ENCODE measurements around the gene NDUFS6. TPM values are rescaled to one million over a fixed set of nuclear protein-coding genes. Genes with fewer than 3 reads are reported as not detected.
A peak's percentile ranks its signal among the peaks of the same experiment; 100 is the strongest.

The NDUFS6 gene
- total RNA-seq, 4 donors from 2014 or later, result 22.0 to 86.9 (median 49.7) TPM

DNA sequence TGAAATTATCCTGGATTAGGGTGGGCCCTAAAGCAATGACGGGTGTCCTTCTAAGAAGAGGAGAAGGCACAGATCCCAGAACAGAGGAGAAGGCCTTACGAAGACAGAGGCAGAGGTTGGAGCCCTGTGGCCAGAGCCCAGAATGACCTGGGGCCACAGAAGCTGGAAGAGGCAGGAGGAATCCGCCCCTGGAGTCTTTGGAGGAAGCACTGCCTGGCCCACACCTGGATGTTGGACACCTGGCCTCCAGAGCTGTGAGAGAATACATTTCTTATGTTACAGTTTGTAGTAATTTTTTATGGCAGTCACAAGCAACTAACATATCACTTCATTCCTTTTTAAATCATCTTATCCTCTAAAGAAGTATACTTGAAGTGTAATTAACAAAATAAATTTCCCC lies 10.0 kb upstream of the NDUFS6 start:
- TF ChIP-seq POLR2A (IDR thresholded peaks at IDR 0.05), result no peak
- TF ChIP-seq, protein P1, sequence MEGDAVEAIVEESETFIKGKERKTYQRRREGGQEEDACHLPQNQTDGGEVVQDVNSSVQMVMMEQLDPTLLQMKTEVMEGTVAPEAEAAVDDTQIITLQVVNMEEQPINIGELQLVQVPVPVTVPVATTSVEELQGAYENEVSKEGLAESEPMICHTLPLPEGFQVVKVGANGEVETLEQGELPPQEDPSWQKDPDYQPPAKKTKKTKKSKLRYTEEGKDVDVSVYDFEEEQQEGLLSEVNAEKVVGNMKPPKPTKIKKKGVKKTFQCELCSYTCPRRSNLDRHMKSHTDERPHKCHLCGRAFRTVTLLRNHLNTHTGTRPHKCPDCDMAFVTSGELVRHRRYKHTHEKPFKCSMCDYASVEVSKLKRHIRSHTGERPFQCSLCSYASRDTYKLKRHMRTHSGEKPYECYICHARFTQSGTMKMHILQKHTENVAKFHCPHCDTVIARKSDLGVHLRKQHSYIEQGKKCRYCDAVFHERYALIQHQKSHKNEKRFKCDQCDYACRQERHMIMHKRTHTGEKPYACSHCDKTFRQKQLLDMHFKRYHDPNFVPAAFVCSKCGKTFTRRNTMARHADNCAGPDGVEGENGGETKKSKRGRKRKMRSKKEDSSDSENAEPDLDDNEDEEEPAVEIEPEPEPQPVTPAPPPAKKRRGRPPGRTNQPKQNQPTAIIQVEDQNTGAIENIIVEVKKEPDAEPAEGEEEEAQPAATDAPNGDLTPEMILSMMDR (IDR thresholded peaks at IDR 0.05), result no peak
- intact Hi-C loops (cut with DNase I; ENCODE audit: low total_unique reads), result no loop called here
- no peak overlapping the region for H3K4me3 ChIP-seq (ENCODE audit: low read depth, poor library complexity, severe bottlenecking)
- DNase-seq (ENCODE audit: low spot score in 2 of 2), result peak in 1 of 2 donors; percentile 76
- WGBS, 2 donors, result 86 to 89% methylated on average over 3 of the region's 3 CpGs

DNA sequence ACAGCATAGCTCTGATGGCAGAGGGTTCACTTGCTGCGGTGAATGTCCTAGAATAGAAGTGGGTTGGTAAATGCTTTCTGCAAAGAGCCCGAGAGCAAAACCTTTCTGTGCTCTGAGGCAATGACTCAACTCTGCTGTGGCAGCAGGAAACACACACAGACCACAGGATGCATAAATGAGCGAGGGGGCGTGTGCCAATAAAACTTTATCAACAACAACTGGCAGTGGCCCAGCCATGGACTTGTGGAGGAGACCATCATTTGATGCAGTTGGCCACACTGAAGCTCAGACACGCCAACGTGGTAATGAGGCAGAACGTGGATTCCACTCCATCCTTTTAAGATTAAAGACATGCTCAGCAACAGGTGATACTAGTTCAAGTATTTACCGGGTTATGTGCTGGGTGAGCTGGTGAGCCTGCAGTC lies 8.4 kb upstream of the NDUFS6 start:
- TF ChIP-seq, protein P1 (IDR thresholded peaks at IDR 0.05), result no peak
- TF ChIP-seq POLR2A (IDR thresholded peaks at IDR 0.05), result no peak
- no peak for DNase-seq (ENCODE audit: low spot score in 2 of 2)
- intact Hi-C loops (cut with DNase I; ENCODE audit: low total_unique reads), result no loop called here
- H3K4me3 ChIP-seq (ENCODE audit: low read depth, poor library complexity, severe bottlenecking), result no peak overlapping the region
- 67 to 68% methylated on average over 8 of the region's 8 CpGs for WGBS, 2 donors

DNA sequence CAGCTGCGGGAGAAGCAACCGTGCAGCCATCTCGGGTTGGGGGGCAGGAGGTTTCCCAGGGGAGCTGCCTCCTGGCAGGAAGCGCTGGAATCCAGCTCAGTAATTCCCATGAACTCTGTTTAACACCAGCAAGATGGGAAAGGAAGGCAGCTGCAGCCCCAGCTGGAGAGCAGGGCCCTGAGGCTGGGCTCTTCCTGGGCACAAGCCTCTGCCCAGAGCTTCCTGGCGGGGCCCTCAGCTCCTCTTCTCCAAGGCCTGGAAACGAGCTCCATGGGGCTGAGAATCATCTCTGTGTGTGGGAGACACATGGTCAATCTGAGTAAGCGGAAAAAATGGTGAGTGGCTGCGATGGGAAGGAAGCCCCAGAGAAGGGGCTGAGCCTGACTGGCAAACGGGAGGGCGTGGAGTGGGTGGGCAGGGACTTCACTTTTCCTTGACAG lies 7.9 kb upstream of the NDUFS6 start:
- WGBS, 2 donors, result 53 to 64% methylated on average over 10 of the region's 10 CpGs
- intact Hi-C loops (cut with DNase I; ENCODE audit: low total_unique reads), result no loop called here
- TF ChIP-seq POLR2A (IDR thresholded peaks at IDR 0.05), result no peak
- TF ChIP-seq, protein P1 (IDR thresholded peaks at IDR 0.05), result no peak
- H3K4me3 ChIP-seq (ENCODE audit: low read depth, poor library complexity, severe bottlenecking), result no peak overlapping the region
- DNase-seq (ENCODE audit: low spot score in 2 of 2), result no peak

DNA sequence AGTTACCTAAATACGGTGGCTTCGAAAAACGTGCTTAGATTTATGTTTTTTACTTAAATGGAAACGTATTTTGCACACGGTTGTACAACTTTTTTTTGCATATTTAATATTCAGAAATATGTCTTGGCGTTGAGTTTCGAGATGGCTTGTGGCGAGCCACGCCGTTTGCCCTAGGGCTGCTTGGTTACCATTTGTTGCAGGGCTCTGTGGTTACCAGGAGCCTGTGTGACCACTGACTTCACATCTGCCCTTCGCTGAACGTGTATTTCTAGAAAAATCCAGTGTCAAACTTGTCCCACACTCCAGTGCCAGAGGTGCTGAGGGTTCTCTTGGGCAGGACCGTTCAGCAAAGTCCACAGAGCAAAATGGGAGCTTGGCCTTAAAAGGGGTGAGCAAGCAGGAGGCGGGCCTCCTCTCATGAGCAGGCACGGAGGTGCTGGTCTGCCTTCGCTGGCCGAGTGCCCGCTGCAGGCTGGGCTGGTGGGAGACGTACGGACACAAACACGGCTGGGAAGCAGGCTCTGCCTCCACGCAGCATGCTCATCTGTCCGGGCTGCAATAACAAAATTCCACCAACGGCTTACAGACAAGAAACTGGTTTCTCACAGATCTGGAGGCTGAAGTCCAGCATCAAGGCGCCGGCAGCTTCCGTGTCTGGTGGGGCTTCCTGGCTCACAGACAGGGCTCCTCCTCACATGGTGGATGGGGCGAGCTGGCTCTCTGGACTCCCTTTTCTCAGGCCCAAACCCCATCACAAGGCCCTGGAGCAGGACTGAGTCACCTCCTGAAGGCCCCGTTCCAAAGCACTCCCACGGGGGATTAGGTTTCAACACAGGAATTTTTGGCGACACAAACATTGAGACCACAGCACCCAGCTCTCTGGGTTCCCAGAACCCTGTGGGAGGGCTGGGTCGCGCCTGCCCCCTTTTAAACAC lies 7.0 kb upstream of the NDUFS6 start:
- TF ChIP-seq POLR2A (IDR thresholded peaks at IDR 0.05), result no peak
- TF ChIP-seq, protein P1 (IDR thresholded peaks at IDR 0.05), result no peak
- intact Hi-C loops (cut with DNase I; ENCODE audit: low total_unique reads), result no loop called here
- 75% methylated on average over 30 to 33 of the region's 33 CpGs for WGBS, 2 donors
- H3K4me3 ChIP-seq (ENCODE audit: low read depth, poor library complexity, severe bottlenecking), result no peak overlapping the region
- no peak for DNase-seq (ENCODE audit: low spot score in 2 of 2)

DNA sequence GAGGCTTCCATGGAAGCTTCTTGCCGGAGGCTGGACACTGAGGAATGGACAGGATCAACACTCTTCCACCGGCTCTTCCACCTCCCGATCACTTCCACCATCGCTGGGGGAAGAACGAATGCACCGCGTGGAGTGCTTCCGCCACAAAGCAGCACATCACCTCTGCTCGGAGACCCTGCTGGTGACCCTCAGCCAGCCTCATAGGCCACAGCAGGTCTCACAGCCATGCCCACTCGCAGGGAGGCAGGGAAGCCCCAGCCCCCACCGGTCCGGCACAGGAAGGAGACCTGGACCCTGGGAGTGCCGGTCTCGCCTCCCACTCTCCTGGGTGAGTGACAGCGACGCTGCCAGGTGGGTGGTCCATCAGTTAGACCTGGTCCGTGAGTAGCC lies 6.3 kb upstream of the NDUFS6 start:
- WGBS, 2 donors, result 84 to 93% methylated on average over 13 to 17 of the region's 17 CpGs
- no peak for DNase-seq (ENCODE audit: low spot score in 2 of 2)
- no peak for TF ChIP-seq POLR2A (IDR thresholded peaks at IDR 0.05)
- TF ChIP-seq, protein P1 (IDR thresholded peaks at IDR 0.05), result no peak
- intact Hi-C loops (cut with DNase I; ENCODE audit: low total_unique reads), result no loop called here
- H3K4me3 ChIP-seq (ENCODE audit: low read depth, poor library complexity, severe bottlenecking), result no peak overlapping the region

Measured in lower leg skin (tissue), 4 donors.